GM19099 (cell line): Measurements from ENCODE around the gene EEF1AKMT1.

Experiments
- POLR2A ChIP-seq: IDR thresholded peaks from 3 replicates; pipeline ENCODE4 v1.6.1; 2011; ENCODE audit warnings: low read depth; ENCODE audit not compliant: insufficient read length; ENCODE audit errors: extremely low read depth

Gene EEF1AKMT1

DNA sequence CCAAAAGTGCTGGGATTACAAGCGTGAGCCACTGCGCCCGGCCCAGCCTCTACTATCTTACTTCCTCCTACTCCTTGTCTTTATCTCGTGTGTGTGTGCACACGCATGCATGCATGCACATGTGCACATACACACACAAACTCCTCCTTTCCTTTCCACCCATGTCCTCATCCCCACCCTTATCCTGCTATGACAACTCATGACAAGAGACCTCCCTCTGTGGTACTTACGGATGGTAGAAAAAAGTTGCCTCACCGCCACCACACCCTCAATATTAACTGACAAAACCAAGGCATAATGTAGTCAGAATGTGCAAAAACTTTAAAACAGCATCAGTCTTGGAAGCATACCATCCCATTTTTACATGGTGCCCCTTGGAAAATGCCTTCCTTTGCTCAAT is 15.9 kb upstream of the EEF1AKMT1 start:
- TF ChIP-seq POLR2A = no peak

DNA sequence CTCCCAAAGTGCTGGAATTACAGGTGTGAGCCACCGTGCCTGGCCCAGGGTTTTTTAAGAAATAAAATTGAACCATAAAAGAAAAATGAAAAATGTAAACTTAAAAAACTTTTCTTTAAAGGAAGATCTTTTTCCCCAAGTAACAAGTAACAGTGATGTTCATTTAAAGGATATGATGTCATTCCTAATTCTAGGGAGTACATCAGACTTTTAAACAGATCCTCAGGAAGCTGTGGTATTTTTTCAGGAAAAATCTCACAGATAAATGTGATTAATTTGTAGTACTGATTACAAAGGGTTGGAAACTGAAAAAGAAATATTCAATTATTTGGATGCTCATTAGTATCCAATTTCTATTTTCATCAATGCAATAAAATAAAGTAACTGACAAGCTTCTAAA is 14.6 kb upstream of the EEF1AKMT1 start:
- TF ChIP-seq POLR2A = no peak

DNA sequence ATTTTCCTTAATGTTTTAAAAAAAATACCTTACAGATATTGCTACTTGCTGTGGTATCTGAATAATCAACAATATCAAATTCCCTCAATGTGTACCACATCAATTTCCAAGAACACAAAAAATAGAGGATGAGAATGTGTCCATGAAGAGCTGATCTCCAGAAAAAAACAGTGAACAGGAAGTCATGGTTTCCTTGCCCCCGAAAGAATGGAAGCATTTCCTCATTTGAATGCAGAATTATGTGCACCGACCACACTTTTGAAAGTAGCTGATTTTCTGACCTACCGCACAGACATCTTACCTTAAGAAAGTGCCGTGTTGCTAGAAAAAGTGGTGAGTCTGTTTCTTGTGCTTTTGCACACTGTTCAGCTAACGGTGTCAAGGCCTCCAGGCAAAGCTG is 13.4 kb upstream of the EEF1AKMT1 start:
- TF ChIP-seq POLR2A = no peak

GRCh38 chr13:20782116-20782708 is 8.5 kb upstream of the EEF1AKMT1 start:
- TF ChIP-seq POLR2A = no peak

DNA sequence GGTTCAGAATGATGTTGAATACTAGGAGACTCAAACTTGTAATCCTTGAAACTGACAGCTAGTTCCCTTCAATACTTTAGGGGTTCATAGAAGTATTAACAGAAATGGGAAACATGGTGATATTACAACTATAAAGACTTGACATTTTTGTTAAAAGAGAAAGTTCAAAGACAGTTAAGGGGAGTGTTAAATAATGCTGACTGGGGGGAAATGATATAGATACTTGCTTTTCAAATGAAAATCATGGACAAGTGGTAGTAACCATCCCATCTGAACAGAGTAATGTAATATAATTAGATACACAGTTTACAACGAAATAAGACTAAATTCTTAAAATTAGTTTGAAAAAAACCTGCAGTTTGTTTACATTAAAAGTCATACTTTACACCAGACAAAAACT is 6.6 kb upstream of the EEF1AKMT1 start:
- TF ChIP-seq POLR2A = no peak

GRCh38 chr13:20779405-20779804 is 5.6 kb upstream of the EEF1AKMT1 start:
- no peak for TF ChIP-seq POLR2A

- TF ChIP-seq POLR2A = no peak
Observed at GRCh38 chr13:20778311-20778710, 4.5 kb upstream of the EEF1AKMT1 start.

DNA sequence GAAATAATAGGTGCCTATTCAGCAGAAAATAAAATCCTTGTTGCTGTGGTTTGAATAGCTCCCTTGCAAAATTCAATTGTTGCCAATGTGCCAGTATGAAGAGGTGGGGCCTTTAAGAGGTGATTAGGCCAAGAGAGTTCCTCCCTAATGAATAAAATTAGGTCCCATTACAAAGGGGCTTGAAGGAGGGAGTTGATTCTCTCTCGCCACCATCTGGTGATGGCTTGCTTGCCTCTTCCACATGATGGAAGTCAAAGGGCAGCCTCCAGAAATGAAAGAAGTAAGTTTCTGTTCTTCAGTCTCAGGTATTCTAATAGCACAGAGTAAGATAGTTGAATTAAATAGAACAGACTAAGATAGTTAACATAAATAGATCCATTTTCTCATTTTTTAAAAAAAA is 3.0 kb upstream of the EEF1AKMT1 start:
- TF ChIP-seq POLR2A = no peak

DNA sequence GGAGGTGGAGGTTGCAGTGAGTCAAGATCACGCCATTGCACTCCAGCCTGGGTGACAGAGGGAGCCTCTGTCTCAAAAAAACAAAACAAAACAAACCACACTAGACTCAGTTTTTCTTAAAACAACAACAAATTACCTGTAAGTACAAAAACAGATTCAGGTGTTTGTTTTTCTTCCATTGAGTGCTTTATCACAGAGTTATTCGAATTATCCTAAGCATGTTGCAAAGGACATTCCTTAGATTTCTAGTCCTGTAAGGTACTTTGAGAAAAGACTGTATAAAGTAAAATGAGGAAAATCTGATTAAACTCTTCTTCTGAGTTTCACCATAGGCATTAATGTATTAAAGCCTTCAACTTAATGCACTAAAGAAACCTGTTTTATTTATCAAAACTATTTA is 2.2 kb upstream of the EEF1AKMT1 start:
- no peak for TF ChIP-seq POLR2A

DNA sequence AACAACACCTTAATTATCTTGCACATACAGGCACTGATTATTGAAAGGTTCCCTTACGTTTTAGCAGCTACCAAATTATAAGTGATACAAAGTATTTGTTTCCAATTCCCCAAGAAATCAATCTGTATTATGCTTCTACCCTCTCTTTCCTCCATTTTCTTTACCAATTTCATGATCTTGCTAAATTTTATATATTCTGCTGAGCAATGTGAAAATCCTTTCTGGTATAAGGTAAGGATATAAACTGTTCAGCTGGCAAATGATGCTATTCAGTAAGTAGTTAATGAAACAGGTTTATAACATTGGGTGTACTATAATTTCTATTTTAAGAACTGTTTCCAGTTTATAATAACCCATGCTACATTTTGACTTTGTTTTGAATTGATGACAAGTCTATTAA is 985 bp upstream of the EEF1AKMT1 start:
- TF ChIP-seq POLR2A = no peak

GRCh38 chr13:20772401-20773131 is 1.2 kb downstream of the EEF1AKMT1 start:
- no peak for TF ChIP-seq POLR2A

DNA sequence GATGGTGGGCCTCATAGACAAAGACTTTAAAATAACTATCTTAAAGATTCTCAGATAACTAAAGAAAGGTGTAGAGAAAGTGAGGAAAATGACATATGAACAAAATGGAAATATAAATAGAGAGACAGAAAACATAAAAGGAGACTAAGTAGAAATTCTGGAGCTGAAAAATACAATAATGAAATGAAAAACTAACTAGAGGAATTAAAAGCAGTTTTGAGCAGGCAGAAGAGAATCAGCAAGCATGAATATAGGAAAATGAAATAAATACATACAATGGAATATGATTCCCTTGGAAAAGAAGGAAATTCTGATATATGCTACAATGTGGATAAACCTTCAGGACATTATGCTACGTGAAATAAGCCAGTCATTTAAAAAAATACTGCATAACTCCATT is 3.9 kb downstream of the EEF1AKMT1 start:
- TF ChIP-seq POLR2A = no peak

- TF ChIP-seq POLR2A = no peak
Observed at GRCh38 chr13:20769091-20769490, 4.7 kb downstream of the EEF1AKMT1 start.

DNA sequence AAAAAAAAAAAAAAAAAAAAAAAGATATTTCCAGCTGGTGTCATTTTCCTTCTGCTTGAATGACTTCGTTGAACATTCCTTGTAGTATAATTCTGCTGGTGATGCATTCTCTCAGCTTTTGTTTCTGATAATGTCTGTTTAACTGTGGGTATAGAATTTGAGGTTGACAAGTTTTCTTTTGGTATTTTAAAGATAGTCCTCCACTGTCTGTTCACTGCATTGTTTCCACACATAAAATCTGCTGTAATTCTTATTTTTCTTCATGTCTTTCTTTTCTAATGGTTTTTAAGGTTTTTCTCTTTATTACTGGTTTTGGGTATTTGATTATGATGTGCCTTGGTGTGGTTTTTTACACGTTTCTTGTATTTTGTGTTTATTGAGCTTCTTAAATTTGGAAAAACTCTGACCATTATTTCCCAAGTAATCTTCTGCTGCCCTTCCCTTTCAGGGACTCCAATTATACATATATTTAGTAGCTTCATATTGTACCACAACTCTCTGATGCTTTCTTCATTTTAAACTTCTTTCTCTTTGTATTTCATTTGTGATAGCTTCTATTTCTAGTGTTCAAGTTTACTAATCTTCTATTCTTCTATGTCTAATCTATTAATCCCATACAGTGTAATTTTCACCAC is 6.3 kb downstream of the EEF1AKMT1 start:
- no peak for TF ChIP-seq POLR2A

- TF ChIP-seq POLR2A = no peak
Observed at GRCh38 chr13:20760872-20761271, 12.9 kb downstream of the EEF1AKMT1 start.

DNA sequence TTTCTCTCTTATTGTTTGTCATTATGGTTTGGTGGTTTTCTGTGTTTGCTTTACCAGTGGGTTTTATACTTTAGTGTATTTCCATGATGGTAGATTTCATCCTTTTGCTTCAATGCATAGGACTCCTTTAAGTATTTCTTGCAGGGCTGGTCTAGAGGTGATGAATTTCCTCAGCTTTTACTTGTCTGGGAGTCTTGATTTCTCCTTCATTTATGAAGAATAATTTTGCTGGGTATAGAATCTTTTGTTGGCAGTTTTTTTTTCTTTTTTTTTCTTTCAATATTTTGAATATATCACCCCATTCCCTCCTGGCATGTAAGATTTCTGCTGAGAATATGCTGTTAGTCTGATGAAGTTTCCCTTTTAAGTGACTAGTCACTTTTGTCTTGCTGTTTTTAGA is 19.8 kb downstream of the EEF1AKMT1 start:
- TF ChIP-seq POLR2A = no peak

GRCh38 chr13:20749377-20749776 is 24.4 kb downstream of the EEF1AKMT1 start:
- TF ChIP-seq POLR2A = no peak

DNA sequence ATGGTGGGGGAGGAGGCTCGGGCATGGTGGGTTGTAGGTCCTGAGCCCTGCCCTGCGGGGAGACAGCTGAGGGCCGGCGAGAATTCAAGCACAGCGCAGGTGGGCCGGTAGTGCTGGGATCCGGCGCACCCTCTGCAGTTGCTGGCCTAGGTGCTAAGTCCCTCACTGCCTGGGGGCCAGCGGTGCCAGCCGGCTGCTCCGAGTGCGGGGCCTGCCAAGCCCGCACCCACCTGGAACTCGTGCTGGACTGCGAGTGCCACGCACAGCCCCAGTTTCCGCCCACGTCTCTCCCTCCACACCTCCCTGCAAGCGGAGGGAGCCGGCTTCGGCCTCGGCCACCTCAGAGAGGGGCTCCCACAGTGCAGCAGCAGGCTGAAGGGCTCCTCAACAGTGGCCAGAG is 33.7 kb downstream of the EEF1AKMT1 start:
- no peak for TF ChIP-seq POLR2A
